Activated CD4-positive, CD25-positive, alpha-beta regulatory T cell treated with anti-CD3 and anti-CD28 coated beads, Interleukin-2, amount 50 U/mL, for 16 hours (primary cell): ENCODE data around the gene MEF2C.

Experiments
- DNase-seq: peaks from one replicate; pipeline ENCODE4 v3.0.0-alpha.2; 2020; ENCODE audit warnings: low read depth, low spot score

MEF2C gene

DNA sequence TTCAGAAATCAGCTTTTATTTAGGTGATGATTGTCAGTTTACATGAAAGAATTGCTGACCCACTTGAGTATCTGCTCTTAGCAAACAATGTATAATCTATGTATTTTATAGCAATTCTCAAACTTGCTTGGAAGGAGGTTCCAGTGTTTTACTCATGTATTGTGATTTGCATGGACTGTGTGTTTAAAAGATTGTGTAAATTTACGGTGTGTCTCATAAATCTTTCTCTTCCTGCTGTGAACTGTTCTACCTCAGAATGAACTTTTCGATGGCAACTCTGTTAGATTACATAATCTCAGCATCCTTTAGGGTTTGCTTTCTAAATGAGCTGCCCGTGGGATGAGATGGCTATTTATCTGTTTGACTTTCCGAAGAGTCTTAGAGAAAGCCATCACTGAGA, 122.5 kb downstream of the MEF2C start:
- no peak for DNase-seq

DNA sequence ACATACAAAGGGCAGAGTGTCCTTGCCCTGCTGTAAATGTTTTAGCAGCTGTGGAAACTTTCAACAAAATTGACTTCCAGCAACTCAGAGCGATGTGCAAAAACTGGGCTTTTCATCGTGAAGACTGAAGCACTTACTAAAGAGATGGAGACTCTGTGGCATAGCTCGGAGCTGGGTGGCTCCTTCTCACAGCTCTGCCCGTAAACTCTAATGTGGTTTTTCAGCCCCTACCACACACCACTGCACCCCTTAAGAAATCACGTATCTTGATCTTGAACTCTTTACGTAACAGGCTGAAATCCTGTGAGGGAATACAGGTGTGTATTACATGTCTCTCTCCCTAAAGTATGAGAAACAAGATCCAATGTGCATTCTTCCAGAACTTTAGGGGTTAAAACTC, 124.4 kb downstream of the MEF2C start:
- no peak for DNase-seq

DNA sequence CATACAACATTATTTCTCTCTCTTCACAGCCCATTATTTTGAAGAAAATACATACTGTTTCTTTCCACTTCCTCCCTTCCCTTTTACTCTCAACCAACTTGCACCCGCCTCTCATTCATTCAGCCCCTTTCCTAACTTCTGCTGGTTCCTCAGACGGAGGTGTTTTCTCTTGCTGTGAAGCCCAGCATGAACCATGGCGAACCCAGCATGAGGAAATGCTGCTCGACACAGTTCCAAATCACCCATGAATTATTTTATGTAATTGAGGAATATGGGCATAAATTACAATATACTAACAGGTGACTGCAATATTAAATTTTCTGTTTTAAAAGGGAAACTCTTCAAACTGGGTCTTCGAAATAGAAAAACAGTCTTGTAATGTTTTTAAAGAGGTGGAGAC, 124.8 kb downstream of the MEF2C start:
- DNase-seq, result no peak

DNA sequence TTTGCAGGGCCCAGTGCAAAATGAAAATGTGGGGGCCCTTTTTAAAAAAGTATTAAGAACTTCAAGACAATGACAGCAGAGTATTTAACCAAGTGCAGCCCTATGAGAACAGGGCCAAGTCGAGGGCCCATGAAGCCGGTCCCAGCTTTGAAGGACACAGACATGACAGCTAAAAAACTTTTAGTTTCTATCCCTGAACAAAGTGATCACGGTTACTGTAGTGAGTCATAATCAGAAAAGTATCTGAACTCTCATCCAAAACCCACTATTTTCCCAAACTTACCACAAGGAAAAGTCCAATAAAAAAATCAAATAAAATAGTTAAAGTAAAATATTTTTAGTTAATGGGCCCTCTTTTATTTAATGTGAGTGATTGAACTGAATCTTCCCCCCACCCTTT, 126.0 kb downstream of the MEF2C start:
- no peak for DNase-seq

DNA sequence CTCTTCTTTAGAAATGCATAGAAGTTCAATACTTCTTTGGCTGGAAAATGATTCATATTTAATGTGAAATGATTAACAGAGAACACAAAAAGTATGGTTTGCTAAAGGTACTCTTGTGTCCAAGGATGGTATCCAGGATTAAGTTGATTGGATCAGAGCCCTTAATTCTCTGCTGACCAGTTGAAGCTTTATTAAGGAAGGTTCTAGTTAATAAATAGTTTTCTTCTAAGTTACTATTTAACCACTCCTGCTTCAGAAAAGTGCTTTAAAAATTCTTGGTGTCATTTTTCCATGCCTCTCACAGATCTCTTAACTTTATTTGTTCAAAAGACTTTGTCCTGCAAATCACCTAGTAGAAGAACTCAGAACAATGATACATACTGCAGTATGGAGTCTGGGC, 134.3 kb downstream of the MEF2C start:
- DNase-seq, result no peak

DNA sequence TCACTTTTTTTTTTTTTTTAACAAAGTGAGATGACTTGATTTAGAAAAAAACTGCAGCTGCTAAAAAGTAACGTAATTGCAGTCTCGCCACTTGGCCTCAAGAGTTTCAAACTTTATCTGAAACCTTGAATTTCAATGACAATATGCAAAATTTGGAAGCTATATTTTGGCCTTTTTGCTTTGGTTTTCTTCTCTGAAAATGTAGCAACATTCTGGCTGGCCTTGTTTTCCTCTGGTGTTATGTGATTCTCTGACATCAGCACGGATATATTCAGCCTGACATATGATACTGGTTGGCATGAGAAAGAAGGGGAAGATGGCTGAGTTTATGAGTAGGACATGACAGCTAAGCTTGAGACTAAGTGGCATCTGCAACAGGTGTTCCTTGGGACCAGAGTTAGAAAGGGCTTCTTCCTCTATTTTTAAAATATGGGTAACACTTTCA, 136.5 kb downstream of the MEF2C start:
- no peak for DNase-seq

DNA sequence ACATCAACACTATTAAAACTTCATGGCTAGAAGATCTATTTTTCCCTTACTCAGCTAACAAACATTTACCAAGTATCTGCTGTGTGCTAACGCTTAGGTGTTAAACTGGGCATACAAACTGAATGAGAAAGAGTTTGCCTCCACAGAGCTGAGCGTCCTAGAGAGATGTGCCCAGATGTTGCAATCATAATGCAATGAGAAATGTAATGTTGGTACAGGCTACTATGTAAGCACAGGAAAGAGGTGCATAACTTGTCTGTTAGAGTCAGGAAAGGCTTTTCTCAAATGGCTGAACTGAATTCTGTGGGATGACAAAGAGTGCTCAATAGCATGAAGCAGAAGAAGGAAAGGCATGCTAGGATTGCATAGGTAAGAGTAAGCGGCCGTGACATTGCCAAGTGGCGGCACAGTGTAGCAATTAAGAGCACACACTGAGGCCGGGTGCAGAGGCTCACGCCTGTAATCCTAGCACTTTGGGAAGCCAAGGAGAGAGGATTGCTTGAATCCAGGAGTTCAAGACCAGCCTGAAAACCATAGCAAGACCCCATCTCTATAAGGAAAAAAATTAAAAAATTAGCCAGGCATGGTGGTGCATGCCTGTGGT, 137.8 kb downstream of the MEF2C start:
- DNase-seq, result no peak

DNA sequence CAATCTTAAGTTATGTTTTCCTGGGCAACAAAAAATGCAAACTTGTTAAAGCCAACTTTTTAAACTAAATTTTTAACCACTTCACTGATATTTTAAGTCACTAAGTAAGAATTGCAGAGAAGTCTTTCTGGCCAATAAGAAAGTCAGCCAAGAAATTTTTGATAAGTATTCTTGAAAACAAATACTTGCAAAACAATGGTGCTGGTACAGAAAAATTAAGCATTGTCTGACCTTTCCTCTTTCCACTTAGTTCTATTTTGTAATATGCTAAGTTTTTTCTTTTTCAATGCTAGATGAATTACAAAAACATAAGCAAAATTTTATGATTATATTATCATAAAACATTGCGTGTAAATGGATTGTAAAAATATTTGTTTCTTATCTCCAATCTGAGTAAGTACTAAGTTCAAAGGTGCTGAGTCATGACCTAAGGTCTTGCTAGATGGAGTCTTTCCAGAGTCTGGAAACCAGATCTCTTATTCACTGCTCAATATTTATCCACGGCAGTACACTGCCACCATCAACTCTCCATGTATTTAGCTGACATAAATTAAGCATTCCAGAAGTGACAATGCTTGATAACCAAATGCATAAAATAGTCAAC, 139.7 kb downstream of the MEF2C start:
- no peak for DNase-seq

DNA sequence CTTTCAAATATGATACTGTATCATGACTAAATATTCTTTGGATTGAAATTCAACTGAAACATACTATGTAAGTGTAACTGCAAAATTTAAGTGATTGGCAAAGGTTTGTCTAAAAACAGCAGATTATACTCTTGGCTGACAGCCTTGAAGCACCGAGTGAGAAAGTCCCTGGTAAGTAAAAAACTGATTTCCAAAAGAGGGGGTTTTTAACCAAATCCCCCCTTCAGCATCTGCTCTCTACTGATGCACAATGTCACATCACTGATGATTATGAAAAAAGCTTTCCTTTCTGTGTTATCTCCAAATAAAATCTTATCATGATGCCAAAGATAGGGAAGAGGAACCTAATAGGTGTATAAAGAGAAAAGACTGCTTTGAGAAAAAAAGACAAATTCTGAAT, 141.0 kb downstream of the MEF2C start:
- DNase-seq, result no peak

DNA sequence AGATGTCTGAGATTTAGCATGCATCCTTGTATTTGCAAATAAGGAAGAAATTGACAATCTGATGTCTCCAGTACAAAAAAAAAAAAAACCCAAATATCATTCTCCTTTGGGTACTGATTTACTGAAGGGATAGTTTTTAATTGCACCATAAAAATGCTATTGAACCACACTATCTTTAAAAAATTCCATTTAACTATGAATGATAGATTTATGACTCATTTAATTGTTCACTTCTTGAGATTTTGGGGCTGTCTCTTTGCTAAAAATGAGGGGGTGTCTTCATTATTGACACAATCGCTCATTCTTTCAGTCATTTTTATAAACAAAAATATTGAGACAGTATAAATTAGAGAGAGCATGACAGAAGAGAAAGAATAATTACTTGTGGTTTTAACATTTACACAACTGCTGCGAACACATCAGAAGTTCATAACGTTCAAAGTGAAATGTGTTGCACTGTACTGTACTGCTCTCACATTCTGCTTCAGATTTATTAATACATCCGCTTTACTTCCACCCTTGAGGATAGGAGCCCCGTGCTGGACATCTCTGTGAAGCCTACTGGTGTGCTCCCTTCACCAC, 142.3 kb downstream of the MEF2C start:
- DNase-seq, result no peak

DNA sequence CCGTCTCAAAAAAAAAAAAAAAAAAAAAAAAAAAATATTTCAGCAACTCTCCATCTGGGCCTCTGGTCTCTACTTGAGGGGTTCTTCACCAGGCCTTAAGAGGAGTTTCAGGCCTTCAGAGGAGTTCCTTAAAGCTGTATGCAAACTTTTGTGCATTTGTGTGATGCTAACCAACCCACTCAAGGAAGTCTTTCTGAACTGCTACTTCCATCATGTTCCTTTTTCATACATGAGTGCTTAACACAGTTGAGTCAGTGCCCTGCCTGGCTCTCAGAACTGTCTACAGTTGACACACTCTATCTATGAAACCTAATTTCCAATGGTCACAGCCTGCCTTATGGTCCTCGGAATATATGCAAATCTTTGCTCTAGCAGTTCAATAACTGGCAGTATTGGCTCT, 146.5 kb downstream of the MEF2C start:
- no peak for DNase-seq

DNA sequence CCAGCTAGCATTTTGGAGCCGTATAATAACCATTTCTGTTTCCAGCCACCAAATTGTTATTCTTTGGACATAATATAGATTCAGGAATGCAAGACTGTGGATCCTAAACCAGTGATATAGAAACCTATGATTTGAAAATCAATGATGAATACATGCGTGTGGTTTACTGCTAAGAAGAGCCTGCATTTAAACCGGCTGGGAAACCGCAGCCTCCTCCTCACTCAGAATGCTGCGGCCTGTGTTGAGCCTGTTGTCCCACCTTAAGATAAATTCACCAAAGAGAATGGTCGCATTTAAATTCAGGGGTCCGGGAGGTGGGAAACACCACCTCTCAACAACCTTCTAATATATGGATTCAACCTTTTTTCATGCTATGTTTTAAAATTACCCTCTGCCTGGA, 148.0 kb downstream of the MEF2C start:
- no peak for DNase-seq

DNA sequence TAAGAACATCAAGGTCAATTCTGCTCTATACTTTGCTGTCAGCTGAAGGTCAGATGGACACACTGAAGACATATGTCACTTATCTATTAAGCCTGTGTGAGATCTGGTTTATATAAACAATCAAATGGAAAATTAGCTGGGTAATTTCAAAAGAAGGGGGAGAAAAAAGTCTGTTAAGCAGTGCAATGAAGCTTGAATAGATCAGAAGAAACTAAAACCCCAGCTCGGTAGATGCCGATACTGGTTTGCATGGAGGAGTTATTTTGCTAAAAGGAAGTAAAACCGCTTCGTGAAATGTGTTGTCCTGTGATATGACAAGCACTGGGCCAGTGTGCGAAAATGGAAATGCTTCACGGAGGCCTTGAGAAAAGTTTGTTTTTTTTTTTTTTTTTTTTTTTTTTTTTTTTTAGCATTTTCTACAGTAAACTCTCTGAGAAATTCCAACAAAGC, 148.8 kb downstream of the MEF2C start:
- no peak for DNase-seq

DNA sequence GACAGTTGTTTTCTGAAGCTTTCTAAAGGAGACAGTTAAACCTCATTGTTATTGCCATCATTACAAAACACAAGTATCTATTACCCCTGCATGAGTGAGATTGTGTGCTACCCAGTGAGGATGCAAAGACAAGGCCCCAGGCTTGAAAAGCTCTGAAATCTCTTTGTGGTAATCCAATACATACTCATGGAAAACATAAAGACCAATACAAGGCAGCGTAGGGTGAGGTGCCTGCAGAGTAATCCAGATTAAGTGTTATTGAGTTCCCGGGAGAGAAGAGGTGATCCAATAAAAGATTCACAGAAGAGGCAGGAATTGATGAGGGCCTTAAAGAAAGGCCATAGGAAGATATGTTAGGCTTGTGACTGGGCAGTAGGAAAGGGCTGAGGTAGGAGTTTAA, 150.1 kb downstream of the MEF2C start:
- DNase-seq, result no peak

DNA sequence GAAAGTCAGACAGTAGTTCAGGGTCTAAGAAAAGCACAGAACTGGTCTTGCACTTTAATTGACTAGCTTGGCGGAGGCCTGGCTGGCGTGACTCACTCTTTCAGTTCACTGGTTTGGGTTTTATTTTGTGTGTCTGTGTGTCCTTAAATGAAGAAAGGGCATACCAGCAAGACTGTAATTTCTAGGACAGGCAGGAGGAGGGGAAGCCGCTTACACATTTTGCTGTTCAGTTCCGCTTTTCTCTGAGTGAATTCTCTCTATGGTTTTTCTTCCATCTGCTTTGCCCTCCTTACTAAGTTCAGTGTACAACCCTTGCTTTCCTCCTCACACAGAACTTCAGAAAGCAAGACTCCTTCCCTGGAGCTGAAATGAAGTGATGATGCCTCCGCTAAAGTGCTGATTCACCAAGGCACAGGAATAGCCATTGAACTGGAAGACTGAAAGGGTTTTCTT, 150.8 kb downstream of the MEF2C start:
- no peak for DNase-seq

DNA sequence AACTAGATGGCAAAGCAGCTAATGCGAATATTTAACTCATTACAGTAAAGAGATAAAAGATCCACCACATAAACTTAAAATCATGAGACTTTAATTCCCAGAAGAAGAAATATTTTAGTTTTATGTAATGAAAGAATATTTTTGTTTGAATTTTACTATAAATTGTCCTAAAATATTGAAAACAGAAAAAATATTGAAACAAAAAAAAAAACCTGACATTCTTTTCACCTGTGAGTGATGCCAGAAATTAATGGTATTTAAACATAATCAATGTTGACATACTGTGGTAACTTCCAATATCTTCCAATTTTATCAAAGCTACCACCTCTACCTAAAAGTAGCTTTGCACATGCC, 153.2 kb downstream of the MEF2C start:
- no peak for DNase-seq

DNA sequence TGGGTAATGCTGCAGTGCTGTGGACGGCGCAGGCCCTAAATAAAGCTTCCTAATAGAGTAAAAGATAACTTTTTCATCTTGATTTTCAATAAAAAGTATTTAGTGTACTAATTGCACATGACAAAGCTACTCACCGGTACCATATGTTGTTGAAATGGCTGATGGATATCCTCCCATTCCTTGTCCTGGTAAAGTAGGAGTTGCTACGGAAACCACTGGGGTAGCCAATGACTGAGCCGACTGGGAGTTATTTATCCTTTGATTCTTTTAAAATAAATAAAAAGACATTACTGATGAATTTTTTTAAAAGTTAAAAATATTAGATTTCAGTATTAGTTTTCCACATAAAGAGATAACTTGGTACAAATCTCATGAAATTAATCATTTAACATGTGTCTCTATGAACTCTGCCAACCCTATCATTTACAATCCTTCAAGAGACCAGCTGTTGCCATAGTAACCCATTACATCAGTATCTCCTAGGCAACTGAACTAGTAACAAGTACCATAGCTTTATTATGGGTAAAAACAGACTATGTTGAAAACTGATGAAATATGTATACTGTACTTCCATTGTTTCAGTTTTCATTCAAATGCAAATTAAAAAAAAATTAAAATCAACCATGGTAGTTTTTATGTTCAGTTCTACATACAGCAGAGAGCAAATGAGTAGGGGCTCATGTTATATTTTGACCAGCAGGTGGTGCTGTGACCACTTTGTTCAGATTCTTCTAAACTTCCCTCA, 153.7 kb downstream of the MEF2C start:
- DNase-seq, result peak; percentile 27

DNA sequence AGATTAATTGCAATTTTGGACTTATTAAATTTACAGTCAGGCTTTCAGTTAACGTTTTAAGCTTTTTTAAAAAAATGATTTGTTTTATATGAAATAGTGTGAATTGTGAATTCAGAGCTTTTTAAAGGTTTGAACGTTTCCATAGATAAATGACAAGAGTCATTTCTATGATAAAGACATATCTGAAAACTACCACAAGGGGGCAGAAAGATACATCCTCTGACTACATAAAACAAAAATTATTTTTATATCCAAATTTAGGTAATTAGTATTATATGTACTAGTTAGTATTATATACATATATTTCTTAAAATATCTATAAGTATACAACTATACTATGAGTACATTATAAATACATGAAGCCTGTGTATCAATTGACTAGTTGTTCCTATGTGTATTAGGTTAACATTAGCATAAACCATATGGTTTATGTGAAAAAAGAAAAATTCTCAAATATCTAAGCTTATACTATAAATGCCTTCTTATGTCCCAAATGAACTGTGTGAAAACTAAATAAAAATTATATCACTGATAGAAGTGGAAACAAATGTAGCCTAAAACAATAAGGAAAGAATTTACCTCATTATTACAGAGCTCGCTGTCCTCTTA, 155.2 kb downstream of the MEF2C start:
- DNase-seq, result no peak

DNA sequence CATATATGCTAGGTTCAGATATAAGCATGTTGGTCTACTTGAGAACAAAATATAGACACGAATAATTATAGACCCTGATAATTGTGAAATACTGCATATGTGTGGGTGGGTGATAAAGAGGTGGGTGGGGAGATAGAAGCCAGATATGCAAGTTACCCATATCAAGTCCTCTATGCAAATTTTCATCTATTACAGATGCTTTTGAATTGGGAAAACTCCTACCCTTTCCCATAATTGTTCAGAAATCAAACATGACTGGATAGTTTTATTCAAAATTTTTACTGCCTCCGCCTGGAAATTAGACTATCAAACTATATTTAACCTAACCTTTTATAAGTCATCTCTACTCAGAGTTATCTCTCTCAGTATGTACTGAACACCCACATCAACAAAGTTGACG, 157.5 kb downstream of the MEF2C start:
- DNase-seq, result no peak

DNA sequence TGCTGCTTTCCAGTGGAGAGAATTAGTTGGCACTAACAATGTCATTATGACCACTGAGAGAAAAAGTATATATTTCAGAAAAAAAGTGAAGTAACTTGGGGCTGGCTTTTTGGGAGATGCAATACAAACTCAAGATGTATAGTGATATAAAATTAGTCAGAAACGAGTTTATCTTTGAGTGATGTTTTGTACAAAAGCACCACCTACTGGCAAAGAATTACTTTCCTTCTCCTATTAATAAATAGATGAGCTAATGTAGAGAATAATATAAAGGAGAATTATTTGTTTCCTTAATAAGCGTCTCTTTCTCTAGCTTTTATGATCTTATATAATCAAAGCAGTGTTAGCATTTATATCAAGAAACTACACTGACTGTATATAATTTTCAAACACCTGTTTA, 158.8 kb downstream of the MEF2C start:
- no peak for DNase-seq

DNA sequence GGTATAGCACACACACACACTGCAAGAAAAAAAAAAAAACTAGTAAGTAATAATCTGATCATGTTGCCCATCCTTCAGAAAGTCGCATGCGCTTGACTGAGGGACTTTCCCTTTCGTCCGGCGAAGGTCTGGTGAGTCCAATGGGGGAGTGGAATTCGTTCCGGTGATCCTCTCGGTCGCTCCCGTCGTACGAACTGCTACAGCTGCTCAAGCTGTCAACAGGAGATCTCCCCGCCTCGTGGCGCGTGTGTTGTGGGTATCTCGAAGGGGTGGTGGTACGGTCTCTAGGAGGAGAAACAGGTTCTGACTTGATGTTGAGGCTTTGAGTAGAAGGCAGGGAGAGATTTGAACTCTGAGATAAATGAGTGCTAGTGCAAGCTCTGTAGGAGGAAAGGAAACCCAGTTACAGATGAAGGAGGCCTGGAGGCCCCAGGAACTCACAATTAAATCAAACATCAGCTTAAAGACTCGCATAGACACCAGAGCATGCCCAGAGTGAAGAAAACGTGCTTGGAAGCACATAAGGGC, 160.4 kb downstream of the MEF2C start:
- DNase-seq, result no peak

DNA sequence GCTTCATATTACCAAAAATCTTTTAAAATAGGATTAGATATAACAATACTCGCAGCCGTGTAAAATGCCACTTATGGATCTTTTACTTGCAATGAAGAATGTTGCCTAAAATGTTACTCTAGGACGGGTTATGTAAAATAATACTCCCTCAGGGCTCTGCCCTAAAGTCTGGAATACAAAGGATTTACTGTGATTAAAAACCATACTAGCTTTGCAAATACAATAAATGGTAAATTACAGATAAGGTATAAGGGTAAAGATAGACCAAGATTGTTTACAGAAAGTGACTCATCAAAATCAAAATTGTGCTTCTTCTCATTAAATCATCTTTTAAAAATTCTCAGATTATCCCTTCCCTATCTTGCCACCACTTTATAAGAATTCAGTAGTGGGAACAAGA, 163.6 kb downstream of the MEF2C start:
- DNase-seq, result no peak
